ENCODE data around the gene PALMD. TPM values are rescaled to one million over a fixed set of nuclear protein-coding genes. Genes with fewer than 3 reads are reported as not detected.

The PALMD gene
- total and polyA plus RNA-seq, 2 experiments from 2014 or later: 14.0 to 18.5 TPM

DNA sequence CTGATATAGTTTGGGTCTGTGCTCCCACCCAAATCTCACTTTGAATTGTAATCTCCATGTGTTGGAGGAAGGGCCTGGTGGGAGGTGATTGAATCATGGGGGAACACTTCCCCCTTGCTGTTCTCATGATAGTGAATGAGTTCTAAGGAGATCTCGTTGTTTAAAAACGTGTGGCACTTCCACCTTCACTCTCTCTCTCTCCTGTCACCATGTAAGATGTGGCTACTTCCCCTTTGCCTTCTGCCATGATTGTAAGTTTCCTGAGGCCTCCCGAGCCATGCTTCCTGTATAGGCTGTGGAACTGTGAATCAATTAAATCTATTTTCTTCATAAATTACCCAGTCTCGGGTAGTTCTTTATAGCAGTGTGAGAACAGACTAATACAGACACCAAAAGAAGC, 80.1 kb downstream of the PALMD start:
- TF ChIP-seq, protein P1, sequence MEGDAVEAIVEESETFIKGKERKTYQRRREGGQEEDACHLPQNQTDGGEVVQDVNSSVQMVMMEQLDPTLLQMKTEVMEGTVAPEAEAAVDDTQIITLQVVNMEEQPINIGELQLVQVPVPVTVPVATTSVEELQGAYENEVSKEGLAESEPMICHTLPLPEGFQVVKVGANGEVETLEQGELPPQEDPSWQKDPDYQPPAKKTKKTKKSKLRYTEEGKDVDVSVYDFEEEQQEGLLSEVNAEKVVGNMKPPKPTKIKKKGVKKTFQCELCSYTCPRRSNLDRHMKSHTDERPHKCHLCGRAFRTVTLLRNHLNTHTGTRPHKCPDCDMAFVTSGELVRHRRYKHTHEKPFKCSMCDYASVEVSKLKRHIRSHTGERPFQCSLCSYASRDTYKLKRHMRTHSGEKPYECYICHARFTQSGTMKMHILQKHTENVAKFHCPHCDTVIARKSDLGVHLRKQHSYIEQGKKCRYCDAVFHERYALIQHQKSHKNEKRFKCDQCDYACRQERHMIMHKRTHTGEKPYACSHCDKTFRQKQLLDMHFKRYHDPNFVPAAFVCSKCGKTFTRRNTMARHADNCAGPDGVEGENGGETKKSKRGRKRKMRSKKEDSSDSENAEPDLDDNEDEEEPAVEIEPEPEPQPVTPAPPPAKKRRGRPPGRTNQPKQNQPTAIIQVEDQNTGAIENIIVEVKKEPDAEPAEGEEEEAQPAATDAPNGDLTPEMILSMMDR (IDR thresholded peaks at IDR 0.05; ENCODE audit: poor library complexity): no peak
- TF ChIP-seq EZH2 (IDR thresholded peaks at IDR 0.05; ENCODE audit: borderline replicate concordance) (no peak), EZH2phosphoT487 (IDR thresholded peaks at IDR 0.05; ENCODE audit: low read depth, severe bottlenecking, unreplicated experiment) (no peak)
- Histone ChIP-seq H3K27me3 (no peaks in the 10 kb centered on the region), H3K36me3 (replicated peaks; ENCODE audit: insufficient read depth, low read depth) (no peaks in the 10 kb centered on the region), H2AFZ (no peak overlapping the region), H3K9me2 (replicated peaks; ENCODE audit: insufficient read depth) (no peaks in the 10 kb centered on the region), H3K27ac (no peak overlapping the region), H4K20me1 (ENCODE audit: insufficient read depth, poor library complexity, severe bottlenecking) (no peaks in the 10 kb centered on the region), H3K4me1 (ENCODE audit: insufficient read depth) (no peaks in the 10 kb centered on the region), H3K4me2 (no peak overlapping the region), H3K79me2 (no peaks in the 10 kb centered on the region), H3K9me3 (ENCODE audit: low read depth) (no peaks in the 10 kb centered on the region), H3K4me3 (no peak overlapping the region)
- DNase-seq (ENCODE audit: low spot score): no peak
- WGBS (ENCODE audit: low lambda C conversion rate, missing lambda C conversion rate): 79% methylated on average over 4 of the region's 4 CpGs

DNA sequence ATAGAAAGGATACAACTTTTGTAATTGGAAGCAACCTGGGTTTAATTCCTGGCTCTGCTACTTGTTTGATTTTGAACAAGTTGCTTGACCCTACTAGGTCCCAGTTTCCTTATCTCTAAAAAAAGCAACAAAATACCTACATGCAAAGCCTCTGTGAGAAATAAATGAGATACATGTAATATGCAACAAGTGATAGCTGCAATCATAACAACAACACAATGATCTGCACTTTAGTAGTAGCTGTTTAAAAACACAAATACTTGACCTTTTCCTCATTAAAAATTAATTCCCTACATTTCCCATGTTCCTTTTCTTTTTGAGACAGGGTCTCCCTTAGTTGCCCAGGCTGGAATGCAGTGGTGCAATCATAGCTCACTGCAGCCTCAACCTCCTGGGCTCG, 80.5 kb downstream of the PALMD start:
- H2AFZ ChIP-seq: no peak overlapping the region

GRCh38 chr1:99726818-99727217, 80.9 kb downstream of the PALMD start:
- Histone ChIP-seq H2AFZ (no peak overlapping the region), H4K20me1 (ENCODE audit: insufficient read depth, poor library complexity, severe bottlenecking) (no peaks in the 10 kb centered on the region), H3K27ac (no peak overlapping the region), H3K4me3 (no peak overlapping the region), H3K79me2 (no peaks in the 10 kb centered on the region), H3K9me3 (ENCODE audit: low read depth) (no peaks in the 10 kb centered on the region), H3K36me3 (replicated peaks; ENCODE audit: insufficient read depth, low read depth) (no peaks in the 10 kb centered on the region), H3K4me2 (no peak overlapping the region), H3K4me1 (ENCODE audit: insufficient read depth) (no peaks in the 10 kb centered on the region), H3K9me2 (replicated peaks; ENCODE audit: insufficient read depth) (no peaks in the 10 kb centered on the region), H3K27me3 (no peaks in the 10 kb centered on the region)
- TF ChIP-seq, protein P1 (IDR thresholded peaks at IDR 0.05; ENCODE audit: poor library complexity): no peak
- no peak for TF ChIP-seq EZH2 (IDR thresholded peaks at IDR 0.05; ENCODE audit: borderline replicate concordance)
- TF ChIP-seq EZH2phosphoT487 (IDR thresholded peaks at IDR 0.05; ENCODE audit: low read depth, severe bottlenecking, unreplicated experiment): no peak
- no peak for DNase-seq (ENCODE audit: low spot score)
- WGBS (ENCODE audit: low lambda C conversion rate, missing lambda C conversion rate): 77% methylated on average over 2 of the region's 2 CpGs

More for the DNA sequence above, 80.5 kb downstream of the PALMD start:
- 92% methylated on average over 1 of the region's 1 CpG for WGBS (ENCODE audit: low lambda C conversion rate, missing lambda C conversion rate)
- DNase-seq (ENCODE audit: low spot score): no peak
- H3K36me3 ChIP-seq (replicated peaks; ENCODE audit: insufficient read depth, low read depth): no peaks in the 10 kb centered on the region
- no peak overlapping the region for H3K4me3 ChIP-seq
- no peak overlapping the region for H3K4me2 ChIP-seq
- no peaks in the 10 kb centered on the region for H3K9me2 ChIP-seq (replicated peaks; ENCODE audit: insufficient read depth)
- no peaks in the 10 kb centered on the region for H4K20me1 ChIP-seq (ENCODE audit: insufficient read depth, poor library complexity, severe bottlenecking)
- TF ChIP-seq EZH2 (IDR thresholded peaks at IDR 0.05; ENCODE audit: borderline replicate concordance) (no peak), EZH2phosphoT487 (IDR thresholded peaks at IDR 0.05; ENCODE audit: low read depth, severe bottlenecking, unreplicated experiment) (no peak)
- no peaks in the 10 kb centered on the region for H3K79me2 ChIP-seq
- H3K9me3 ChIP-seq (ENCODE audit: low read depth): no peaks in the 10 kb centered on the region
- H3K4me1 ChIP-seq (ENCODE audit: insufficient read depth): no peaks in the 10 kb centered on the region
- H3K27me3 ChIP-seq: no peaks in the 10 kb centered on the region
- no peak overlapping the region for H3K27ac ChIP-seq

- Histone ChIP-seq H3K4me3 (no peak overlapping the region), H3K27me3 (no peaks in the 10 kb centered on the region), H3K27ac (no peak overlapping the region), H3K9me2 (replicated peaks; ENCODE audit: insufficient read depth) (no peaks in the 10 kb centered on the region), H3K36me3 (replicated peaks; ENCODE audit: insufficient read depth, low read depth) (no peaks in the 10 kb centered on the region), H2AFZ (no peak overlapping the region), H3K4me1 (ENCODE audit: insufficient read depth) (no peaks in the 10 kb centered on the region), H3K9me3 (ENCODE audit: low read depth) (no peaks in the 10 kb centered on the region), H4K20me1 (ENCODE audit: insufficient read depth, poor library complexity, severe bottlenecking) (no peaks in the 10 kb centered on the region), H3K79me2 (no peaks in the 10 kb centered on the region), H3K4me2 (no peak overlapping the region)
- WGBS (ENCODE audit: low lambda C conversion rate, missing lambda C conversion rate): 72% methylated on average over 4 of the region's 4 CpGs
- TF ChIP-seq EZH2 (IDR thresholded peaks at IDR 0.05; ENCODE audit: borderline replicate concordance) (no peak), EZH2phosphoT487 (IDR thresholded peaks at IDR 0.05; ENCODE audit: low read depth, severe bottlenecking, unreplicated experiment) (no peak)
- TF ChIP-seq, protein P1 (IDR thresholded peaks at IDR 0.05; ENCODE audit: poor library complexity): no peak
- no peak for DNase-seq (ENCODE audit: low spot score)
Measured at GRCh38 chr1:99727575-99728185, 81.8 kb downstream of the PALMD start.

Data from hepatocyte (in vitro differentiated cells).